Neutrophil (primary cell): ENCODE data around the gene FBXW4.
"Not testable (repeated sequence)": the region's sequence is repeated elsewhere in the genome, so short reads cannot be mapped to it uniquely, and the experiment has no call there.

Experiments
- H3K27ac ChIP-seq: fragments of 200-600 bp; sonication (generic); 2 replicates; pipeline ENCODE4 v1.5.1; 2016; ENCODE audit warnings: mild to moderate bottlenecking, moderate library complexity
- H3K27me3 ChIP-seq: fragments of 200-600 bp; sonication (generic); 2 replicates; pipeline ENCODE4 v1.6.0; 2016; ENCODE audit warnings: mild to moderate bottlenecking
- H3K36me3 ChIP-seq: fragments of 200-600 bp; sonication (generic); 2 replicates; pipeline ENCODE4 v1.5.1; 2017
- H3K4me1 ChIP-seq, 2 experiments: fragments of 200-600 bp in 1 of 2; sonication (generic) in 1 of 2; 1 replicate in 1 of 2; 2 replicates in 1 of 2; pipeline versions ENCODE4 v1.5.1 to v1.6.1; 2013 to 2016; ENCODE audit warnings: low read depth in 1 of 2, low read length in 1 of 2, mild to moderate bottlenecking in 1 of 2, moderate library complexity in 1 of 2; ENCODE audit not compliant: control insufficient read depth in 1 of 2, insufficient read depth in 1 of 2
- H3K4me3 ChIP-seq, 2 experiments: fragments of 200-600 bp in 1 of 2; sonication (generic) in 1 of 2; 1 replicate in 1 of 2; 2 replicates in 1 of 2; pipeline ENCODE4 v1.5.1; 2013 to 2016; ENCODE audit warnings: low read depth in 1 of 2, low read length in 1 of 2, mild to moderate bottlenecking in 1 of 2, moderate library complexity in 1 of 2
- H3K9me3 ChIP-seq: fragments of 200-600 bp; sonication (generic); 2 replicates; pipeline ENCODE4 v1.5.1; 2016
- TF ChIP-seq, protein P1 (sequence below): fragments of 200-600 bp; sonication (generic); IDR thresholded peaks from 2 replicates; pipeline ENCODE4 v1.5.1; 2016; ENCODE audit warnings: antibody characterized with exemption

Gene FBXW4

DNA sequence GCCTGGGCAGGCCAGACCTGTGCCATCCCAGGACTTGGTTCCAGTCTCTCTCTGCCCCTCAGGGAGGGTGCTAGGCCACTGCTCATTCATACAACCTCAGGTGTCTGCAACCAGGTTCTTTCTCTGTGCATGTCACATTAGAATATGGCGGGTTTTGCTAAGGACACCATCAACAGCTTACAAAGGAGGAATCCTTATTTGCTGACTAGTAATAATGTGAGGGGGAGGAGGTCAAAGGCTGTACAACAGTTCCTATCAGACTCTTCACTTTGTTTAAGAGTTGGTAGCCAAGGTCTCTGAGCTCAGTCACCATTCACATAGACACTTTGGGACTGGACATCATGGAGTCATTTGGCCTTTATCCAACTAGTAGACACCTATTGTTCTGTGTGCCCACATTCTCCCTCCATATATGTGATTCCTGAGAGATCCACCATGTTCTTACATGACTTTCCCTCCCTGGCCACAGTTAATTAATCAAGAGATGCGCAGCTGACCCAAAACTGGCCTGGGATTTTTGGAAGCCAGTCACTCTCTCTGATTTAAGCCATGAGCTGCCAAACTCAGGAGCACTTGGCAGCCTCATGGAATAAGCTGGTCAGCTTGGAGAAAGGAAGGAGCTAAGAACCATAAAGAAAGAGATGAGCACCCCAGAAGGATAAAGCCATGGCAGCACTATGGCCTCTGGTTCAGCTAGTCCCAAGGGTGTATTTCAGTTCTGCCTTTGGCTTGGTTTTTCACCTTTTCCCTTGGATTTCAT lies 55.6 kb downstream of the FBXW4 start:
- Histone ChIP-seq H3K36me3 (peaks cover 32% of the 10 kb centered on the region), H3K27ac (no peak overlapping the region), H3K27me3 (no peaks in the 10 kb centered on the region), H3K4me3 (no peak overlapping the region), H3K9me3 (no peaks in the 10 kb centered on the region), H3K4me1 (no peaks in the 10 kb centered on the region)
- TF ChIP-seq, protein P1, sequence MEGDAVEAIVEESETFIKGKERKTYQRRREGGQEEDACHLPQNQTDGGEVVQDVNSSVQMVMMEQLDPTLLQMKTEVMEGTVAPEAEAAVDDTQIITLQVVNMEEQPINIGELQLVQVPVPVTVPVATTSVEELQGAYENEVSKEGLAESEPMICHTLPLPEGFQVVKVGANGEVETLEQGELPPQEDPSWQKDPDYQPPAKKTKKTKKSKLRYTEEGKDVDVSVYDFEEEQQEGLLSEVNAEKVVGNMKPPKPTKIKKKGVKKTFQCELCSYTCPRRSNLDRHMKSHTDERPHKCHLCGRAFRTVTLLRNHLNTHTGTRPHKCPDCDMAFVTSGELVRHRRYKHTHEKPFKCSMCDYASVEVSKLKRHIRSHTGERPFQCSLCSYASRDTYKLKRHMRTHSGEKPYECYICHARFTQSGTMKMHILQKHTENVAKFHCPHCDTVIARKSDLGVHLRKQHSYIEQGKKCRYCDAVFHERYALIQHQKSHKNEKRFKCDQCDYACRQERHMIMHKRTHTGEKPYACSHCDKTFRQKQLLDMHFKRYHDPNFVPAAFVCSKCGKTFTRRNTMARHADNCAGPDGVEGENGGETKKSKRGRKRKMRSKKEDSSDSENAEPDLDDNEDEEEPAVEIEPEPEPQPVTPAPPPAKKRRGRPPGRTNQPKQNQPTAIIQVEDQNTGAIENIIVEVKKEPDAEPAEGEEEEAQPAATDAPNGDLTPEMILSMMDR = no peak

DNA sequence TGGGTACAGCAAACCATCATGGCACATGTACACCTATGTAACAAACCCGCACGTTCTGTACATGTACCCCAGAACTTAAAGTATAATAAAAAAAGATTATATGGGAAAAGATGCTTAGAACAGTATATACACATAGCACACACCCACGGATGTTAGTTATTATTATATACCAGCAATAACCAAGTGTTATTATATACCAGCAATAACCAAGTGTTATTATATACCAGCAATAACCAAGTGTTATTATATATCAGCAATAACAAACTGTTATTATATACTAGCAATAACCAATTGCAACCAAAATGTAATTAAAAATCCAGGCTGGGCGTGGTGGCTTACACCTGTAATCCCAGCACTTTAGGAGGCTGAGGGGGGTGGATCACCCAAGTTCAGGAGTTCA lies 61.5 kb downstream of the FBXW4 start:
- not testable (repeated sequence) for H3K4me1 ChIP-seq, H3K9me3 ChIP-seq, H3K4me3 ChIP-seq, H3K27me3 ChIP-seq, H3K27ac ChIP-seq
- H3K36me3 ChIP-seq = peaks cover 15% of the 10 kb centered on the region

DNA sequence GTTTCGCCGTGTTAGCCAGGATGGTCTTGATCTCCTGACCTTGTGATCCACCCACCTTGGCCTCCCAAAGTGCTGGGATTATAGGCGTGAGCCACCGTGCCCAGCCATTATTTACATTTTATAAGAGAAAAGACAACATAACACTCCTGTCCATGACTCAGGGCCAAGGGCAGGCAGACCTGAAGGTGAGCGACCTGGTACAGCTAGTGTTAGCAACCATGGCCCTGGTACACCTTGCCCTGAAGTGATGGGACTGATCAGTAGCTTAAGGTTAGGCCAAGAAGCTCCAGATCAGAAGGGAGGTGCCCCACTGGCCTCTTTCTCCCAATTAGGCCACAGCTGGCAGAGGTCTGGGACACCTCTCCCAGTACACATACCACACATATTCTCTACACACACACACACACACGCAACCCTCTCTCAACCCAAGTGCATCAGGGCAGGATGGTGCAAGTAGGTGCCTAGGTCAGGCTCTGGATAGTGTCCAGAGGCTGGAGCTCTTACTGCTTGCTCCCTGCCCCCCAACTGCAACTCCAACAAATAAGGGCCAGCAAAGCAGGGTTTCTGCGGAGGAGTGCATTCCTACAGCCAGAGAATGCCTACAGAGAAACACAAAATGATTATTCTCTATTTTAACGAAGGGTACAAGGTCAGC lies 63.0 kb downstream of the FBXW4 start:
- H3K27ac ChIP-seq = no peak overlapping the region
- H3K9me3 ChIP-seq = no peaks in the 10 kb centered on the region
- H3K4me3 ChIP-seq = no peak overlapping the region
- H3K27me3 ChIP-seq = no peaks in the 10 kb centered on the region
- peaks cover 0 to 5% of the 10 kb centered on the region in 2 experiments for H3K4me1 ChIP-seq
- H3K36me3 ChIP-seq = peaks cover 8% of the 10 kb centered on the region
- TF ChIP-seq, protein P1 = no peak

DNA sequence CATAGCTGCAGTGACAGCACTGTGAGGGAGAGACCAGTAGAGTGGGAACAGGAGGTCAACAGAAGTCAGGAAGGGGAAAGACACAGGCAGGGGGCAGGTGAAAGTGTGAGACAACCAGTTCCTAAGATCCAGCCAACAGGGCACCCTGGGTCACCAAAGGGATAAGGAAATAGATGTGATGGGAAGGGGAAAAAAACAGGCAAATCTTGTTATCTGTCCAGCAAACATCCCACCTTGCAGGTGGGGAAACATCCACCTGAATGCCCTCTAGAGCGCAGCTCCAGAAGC lies 64.4 kb downstream of the FBXW4 start:
- no peaks in the 10 kb centered on the region for H3K9me3 ChIP-seq
- H3K36me3 ChIP-seq = peaks cover 8% of the 10 kb centered on the region
- H3K4me1 ChIP-seq = peaks cover 0 to 5% of the 10 kb centered on the region in 2 experiments
- TF ChIP-seq, protein P1 = no peak
- H3K27me3 ChIP-seq = no peaks in the 10 kb centered on the region
- no peak overlapping the region for H3K27ac ChIP-seq
- H3K4me3 ChIP-seq = no peak overlapping the region

DNA sequence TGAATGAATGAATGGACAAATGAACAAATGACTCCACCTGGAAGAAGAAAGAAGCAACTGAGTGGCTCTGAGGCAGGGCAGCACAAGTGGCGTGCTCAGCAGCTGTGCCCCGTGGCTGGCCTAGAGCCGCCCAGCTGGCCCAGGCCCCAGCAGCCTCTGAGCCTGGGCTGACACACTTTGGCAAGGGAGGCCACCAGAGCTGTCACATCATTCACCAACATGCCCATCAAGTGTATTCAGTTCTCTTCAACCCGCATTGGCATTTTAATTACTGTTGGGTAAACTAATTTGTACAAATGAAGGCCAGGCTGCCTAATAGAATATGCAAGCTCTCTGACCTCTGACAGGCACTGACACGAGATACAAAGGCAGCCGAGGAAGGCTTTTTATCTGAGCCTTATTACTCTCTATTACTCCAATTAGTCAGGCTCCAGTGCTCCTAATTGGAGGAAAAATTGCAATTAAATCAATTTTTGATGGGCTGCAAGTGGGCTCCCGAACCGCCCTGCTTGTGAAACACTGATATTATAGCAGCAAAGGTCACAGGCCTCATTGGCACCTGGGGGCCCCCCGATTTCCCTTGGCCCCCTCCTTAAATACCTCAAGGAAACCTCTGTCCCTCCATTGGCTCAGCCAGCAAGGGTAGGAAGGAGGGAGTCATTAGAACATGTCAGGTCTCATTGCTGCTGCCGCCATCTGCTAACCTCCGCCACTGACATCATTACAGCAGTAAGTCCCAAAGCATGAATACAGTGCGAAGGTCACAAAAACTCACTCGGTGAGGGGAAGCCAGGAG lies 64.9 kb downstream of the FBXW4 start:
- no peaks in the 10 kb centered on the region for H3K27me3 ChIP-seq
- peaks cover 8% of the 10 kb centered on the region for H3K36me3 ChIP-seq
- H3K4me3 ChIP-seq = no peak overlapping the region
- H3K27ac ChIP-seq = no peak overlapping the region
- peaks cover 0 to 5% of the 10 kb centered on the region in 2 experiments for H3K4me1 ChIP-seq
- no peaks in the 10 kb centered on the region for H3K9me3 ChIP-seq
- TF ChIP-seq, protein P1 = no peak
